Measurements from ENCODE around the gene RPL3. TPM values are rescaled to one million over a fixed set of nuclear protein-coding genes. Genes with fewer than 3 reads are reported as not detected.

The RPL3 gene
- total and polyA plus RNA-seq, 2 of the 4 experiments (the other 2 are of a cell fraction) = 2,871 to 3,312 TPM

- no peak overlapping the region for H4K91ac ChIP-seq (ENCODE audit: insufficient read depth, low read depth, low read length)
- no peak overlapping the region for H3K18ac ChIP-seq (ENCODE audit: low read depth, low read length)
- ATAC-seq (ENCODE audit: low read depth) (no peak), DNase-seq (no peak)
- H4K5ac ChIP-seq (ENCODE audit: low read depth, low read length) = no peak overlapping the region
- no peaks in the 10 kb centered on the region for H3K79me1 ChIP-seq (ENCODE audit: low read depth in 1 of 2, low read length in 2 of 2)
- H3K23ac ChIP-seq (ENCODE audit: low read depth, low read length) = no peak overlapping the region
- H2BK20ac ChIP-seq (ENCODE audit: low read depth, low read length) = no peak overlapping the region
- H2AK5ac ChIP-seq (ENCODE audit: low read depth, low read length) = no peak overlapping the region
- TF ChIP-seq CTCF (conservative IDR thresholded peaks at IDR 0.05; ENCODE audit: low read depth, low read length) (no peak), POLR2A (IDR thresholded peaks at IDR 0.05; ENCODE audit: low read depth, low read length) (no peak), FOS (IDR thresholded peaks at IDR 0.05; ENCODE audit: low read depth, low read length) (no peak), CHD1 (IDR thresholded peaks at IDR 0.05; ENCODE audit: low read depth, low read length) (no peak), RCOR1 (IDR thresholded peaks at IDR 0.05; ENCODE audit: insufficient replicate concordance, low read length) (no peak), NFE2L2 (IDR thresholded peaks at IDR 0.05; ENCODE audit: low read depth, low read length) (no peak), RFX5 (IDR thresholded peaks at IDR 0.05; ENCODE audit: low read depth, low read length) (no peak), ELK1 (IDR thresholded peaks at IDR 0.05; ENCODE audit: borderline replicate concordance, low read depth, low read length) (no peak), BHLHE40 (IDR thresholded peaks at IDR 0.05; ENCODE audit: low read depth, low read length) (no peak), RAD21 (IDR thresholded peaks at IDR 0.05; ENCODE audit: low read length) (no peak), SMC3 (IDR thresholded peaks at IDR 0.05; ENCODE audit: low read depth, low read length) (no peak), MAFK (IDR thresholded peaks at IDR 0.05; ENCODE audit: low read depth, low read length) (no peak), MAZ (IDR thresholded peaks at IDR 0.05; ENCODE audit: borderline replicate concordance, low read depth, low read length) (no peak), USF2 (IDR thresholded peaks at IDR 0.05; ENCODE audit: low read depth, low read length) (no peak)
- CTCF ChIA-PET = interaction anchor here (0.6 kb wide), 1 partner anchor 21 kb away, joined by 3 read pairs; no protein-coding TSS in a partner anchor
- POLR2A ChIA-PET (ENCODE audit: unreplicated experiment) = no interaction called here
- H2BK120ac ChIP-seq (ENCODE audit: low read depth, low read length) = no peak overlapping the region
- BruUV-seq (replicated peaks) = no TSS peak
- H3K4me3 ChIP-seq (ENCODE audit: insufficient read depth, low read depth, low read length) = no peak overlapping the region
- no peak overlapping the region for H2AK9ac ChIP-seq (replicated peaks; ENCODE audit: low read depth, low read length, poor library complexity)
- no peaks in the 10 kb centered on the region for H3K4me1 ChIP-seq (ENCODE audit: control insufficient read depth, insufficient read depth, low read length)
- no peak overlapping the region for H4K8ac ChIP-seq (ENCODE audit: low read depth in 2 of 2, low read length in 2 of 2)
- H3K9ac ChIP-seq (ENCODE audit: low read depth, low read length) = no peak overlapping the region
- dilution Hi-C loops (cut with HindIII; ENCODE audit: low sequenced_read_pairs, unreplicated experiment) = no loop called here
- peaks cover 9% of the 10 kb centered on the region for H3K9me1 ChIP-seq (ENCODE audit: insufficient read depth, low read length)
- intact Hi-C loops (cut with micrococcal nuclease) = no loop called here
- H3K27ac ChIP-seq (ENCODE audit: insufficient read depth, low read length) = no peak overlapping the region
- 97% methylated on average over 9 of the region's 9 CpGs; no CpG with 5 or more reads in 1 of the 2 experiments for WGBS, 2 experiments (ENCODE audit: extremely low coverage in 2 of 2, insufficient read length in 1 of 2)
- H3K36me3 ChIP-seq (ENCODE audit: control insufficient read depth, insufficient read depth, low read length) = no peaks in the 10 kb centered on the region
- no peak overlapping the region for H2BK5ac ChIP-seq (ENCODE audit: low read depth, low read length, poor library complexity, severe bottlenecking)
- in situ Hi-C loops (cut with MboI; ENCODE audit: low sequenced_read_pairs) = no loop called here
- H3K4me2 ChIP-seq (ENCODE audit: low read depth, low read length) = no peak overlapping the region
- H4K20me1 ChIP-seq (ENCODE audit: insufficient read depth, low read length) = no peaks in the 10 kb centered on the region
- H2BK15ac ChIP-seq (ENCODE audit: low read depth, low read length) = no peak overlapping the region
- peaks cover 4% of the 10 kb centered on the region for H3K9me3 ChIP-seq (ENCODE audit: control insufficient read depth, insufficient read depth, low read length)
- H3K4ac ChIP-seq (ENCODE audit: low read depth, low read length) = no peak overlapping the region
- no peaks in the 10 kb centered on the region for H3K27me3 ChIP-seq (ENCODE audit: control insufficient read depth, insufficient read depth, low read length)
- no peak overlapping the region for H2AFZ ChIP-seq (replicated peaks; ENCODE audit: low read length, poor library complexity)
- H3K56ac ChIP-seq (ENCODE audit: extremely low read depth, insufficient read depth, low read length) = no peak overlapping the region
- H3K14ac ChIP-seq (replicated peaks; ENCODE audit: low read depth, low read length) = no peak overlapping the region
Measured at GRCh38 chr22:39270792-39271191, 48.6 kb downstream of the RPL3 start.

All from IMR-90 (cell line).